HFF-Myc (cell line): Measurements from ENCODE around the gene SV2C.

ENCODE experiments used
- DNase-seq: peaks from one replicate; pipeline ENCODE4 v3.0.0-alpha.2; 2011; ENCODE audit warnings: low read depth; ENCODE audit errors: extremely low read depth
- H3K4me3 ChIP-seq: replicated peaks from 2 replicates; pipeline ENCODE4 v1.5.1; 2011; ENCODE audit warnings: low read depth, mild to moderate bottlenecking, control low read depth, low read length
- CTCF ChIP-seq: IDR thresholded peaks from 2 replicates; pipeline ENCODE4 v1.5.1; 2012; ENCODE audit warnings: mild to moderate bottlenecking, low read depth, low read length, control low read depth; ENCODE audit errors: missing control alignments

The SV2C gene

DNA sequence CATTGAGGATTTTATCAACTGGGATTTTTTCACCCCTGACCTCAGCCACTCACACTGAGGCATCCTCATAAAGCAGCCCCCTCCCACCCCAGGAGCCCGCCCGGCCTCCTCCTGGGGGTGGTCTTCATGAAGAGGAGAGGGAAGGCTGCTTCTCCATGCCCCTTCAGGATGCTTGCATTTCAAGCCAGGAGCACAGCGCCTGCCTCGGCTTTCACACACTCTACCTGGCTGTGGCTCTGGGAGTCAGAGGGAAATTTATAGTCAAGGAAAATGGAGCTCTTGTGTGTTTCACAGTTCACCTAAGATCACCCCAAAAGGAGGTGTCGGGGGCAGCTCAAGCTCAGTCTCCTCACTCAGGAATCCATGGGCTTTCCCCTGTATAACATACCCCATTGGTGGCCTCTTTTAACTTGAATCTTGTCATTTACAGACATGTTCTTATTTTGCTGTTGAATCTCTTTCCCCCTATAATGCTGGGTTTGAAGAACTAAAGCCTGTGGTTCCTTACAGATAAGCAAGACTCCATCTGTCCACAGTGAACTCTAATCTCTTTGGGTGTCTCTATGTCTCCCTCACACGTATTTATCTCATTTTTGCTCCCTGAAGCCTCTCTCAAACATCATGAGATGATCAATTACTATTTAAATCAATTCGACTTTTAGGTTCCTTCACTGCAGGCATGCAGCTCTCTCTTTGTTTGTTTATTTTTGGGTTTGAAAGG is 297.3 kb downstream of the SV2C start:
- no peak overlapping the region for H3K4me3 ChIP-seq
- DNase-seq: no peak
- TF ChIP-seq CTCF: no peak

DNA sequence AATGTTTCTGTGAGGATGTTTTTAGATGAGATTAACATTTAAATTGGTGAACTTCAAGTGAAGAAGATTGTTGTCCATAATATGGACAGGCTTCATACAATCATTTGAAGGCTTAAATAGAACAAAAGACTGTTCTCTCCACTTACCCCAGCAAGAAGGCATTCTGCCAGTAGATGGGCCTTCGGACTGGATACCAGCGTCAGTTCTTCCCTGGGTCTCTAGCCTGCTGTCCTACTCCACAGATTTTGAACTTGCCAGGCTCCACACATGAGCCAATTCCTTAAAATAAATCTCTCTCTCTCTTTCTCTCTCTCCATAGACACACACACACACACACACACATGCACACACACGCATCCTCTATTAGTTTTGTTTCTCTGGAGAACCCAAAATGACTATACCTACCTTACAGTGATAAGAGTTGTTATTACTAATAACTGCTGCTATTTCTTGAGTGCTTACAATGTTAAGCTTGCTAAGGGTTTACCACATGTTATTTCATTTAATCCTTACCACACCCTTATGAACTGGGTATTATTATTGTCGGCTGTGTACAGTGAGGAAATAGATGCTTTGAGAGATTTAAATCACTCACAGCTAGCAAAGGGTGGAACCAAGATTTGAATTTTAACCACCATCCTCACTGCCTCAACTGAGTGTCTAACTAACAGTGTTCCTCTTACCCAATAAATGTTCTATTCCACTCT is 300.1 kb downstream of the SV2C start:
- no peak for TF ChIP-seq CTCF
- H3K4me3 ChIP-seq: no peak overlapping the region
- no peak for DNase-seq

DNA sequence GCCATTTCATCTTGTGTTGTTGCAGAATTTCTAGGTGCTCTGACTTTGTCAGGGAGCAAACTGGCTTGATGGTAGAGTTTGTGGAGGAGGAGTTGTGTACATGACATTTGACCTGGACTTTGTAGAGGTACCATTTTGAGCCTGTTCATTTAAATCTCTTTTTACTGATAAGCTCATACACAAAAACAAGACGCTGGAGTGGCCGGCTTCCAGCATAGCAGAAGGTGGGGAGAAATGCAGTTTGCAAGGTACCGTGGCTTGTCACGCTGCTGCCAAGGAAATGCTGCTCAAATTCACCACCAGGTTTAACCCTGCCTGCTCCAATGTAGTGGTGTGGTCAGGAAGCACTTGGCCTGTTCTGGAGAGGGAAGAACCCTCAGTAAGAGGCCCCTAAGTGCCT is 301.0 kb downstream of the SV2C start:
- no peak overlapping the region for H3K4me3 ChIP-seq
- TF ChIP-seq CTCF: no peak
- DNase-seq: no peak

DNA sequence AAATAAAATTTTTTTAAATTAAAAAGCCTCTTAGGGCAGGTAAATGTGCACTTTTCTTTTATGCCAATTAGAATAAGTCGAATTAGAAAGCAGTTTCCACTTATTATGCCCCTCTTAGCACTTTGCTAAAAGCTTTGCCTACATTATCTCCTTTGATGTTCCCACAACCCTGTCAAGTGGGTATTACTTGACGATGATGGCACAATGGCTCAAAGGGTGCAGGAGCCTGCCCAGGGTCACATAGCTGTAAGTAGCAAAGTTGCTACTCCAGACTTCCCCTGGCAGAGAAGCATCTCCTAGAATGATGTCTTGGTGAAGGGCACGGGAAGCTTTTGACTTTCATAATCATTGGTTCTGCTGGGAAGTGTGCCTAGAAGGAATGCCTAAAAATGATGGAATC is 301.5 kb downstream of the SV2C start:
- TF ChIP-seq CTCF: no peak
- no peak overlapping the region for H3K4me3 ChIP-seq
- DNase-seq: no peak

DNA sequence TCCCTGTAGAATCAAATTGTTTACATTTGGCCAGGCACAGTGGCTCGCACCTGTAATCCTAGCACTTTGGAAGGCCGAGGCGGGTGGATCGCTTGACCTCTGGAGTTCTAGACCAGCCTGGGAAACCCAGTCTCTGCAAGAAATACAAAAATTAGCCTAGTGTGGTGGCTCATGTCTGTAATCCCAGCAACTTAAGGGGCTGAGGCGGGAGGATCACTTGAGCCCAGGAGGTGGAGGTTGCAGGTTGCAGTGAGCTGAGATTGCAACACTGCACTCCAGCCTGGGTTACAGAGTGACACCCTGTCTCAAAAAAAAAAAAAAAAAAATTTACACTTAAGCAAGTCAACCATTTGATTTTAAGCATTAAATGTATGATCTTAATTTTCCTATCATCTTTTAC is 302.4 kb downstream of the SV2C start:
- no peak overlapping the region for H3K4me3 ChIP-seq
- no peak for DNase-seq
- TF ChIP-seq CTCF: no peak

- DNase-seq: no peak
- H3K4me3 ChIP-seq: no peak overlapping the region
- TF ChIP-seq CTCF: no peak
These were observed 303.2 kb downstream of the SV2C start for GRCh38 chr5:76386360-76386759.
